Skeletal muscle satellite cell (primary cell): ENCODE results near the gene SLC6A17.

ENCODE experiments used
- H3K27me3 ChIP-seq: 2 replicates; pipeline ENCODE4 v1.7.0; 2013; ENCODE audit warnings: low read length; ENCODE audit not compliant: control insufficient read depth, insufficient read depth
- H3K36me3 ChIP-seq: 2 replicates; pipeline ENCODE4 v1.7.0; 2013; ENCODE audit warnings: mild to moderate bottlenecking, control low read depth, low read length; ENCODE audit not compliant: insufficient read depth
- H3K4me1 ChIP-seq: 2 replicates; pipeline ENCODE4 v1.7.0; 2013; ENCODE audit warnings: low read length; ENCODE audit not compliant: control insufficient read depth, insufficient read depth
- H3K4me2 ChIP-seq: 2 replicates; pipeline ENCODE4 v1.7.0; 2013; ENCODE audit warnings: mild to moderate bottlenecking, low read length
- H3K4me3 ChIP-seq: 2 replicates; pipeline ENCODE4 v1.7.0; 2013; ENCODE audit warnings: low read length
- H3K9ac ChIP-seq: 2 replicates; pipeline ENCODE4 v1.7.0; 2013; ENCODE audit warnings: mild to moderate bottlenecking, low read depth, low read length, moderate library complexity
- H3K9me3 ChIP-seq: replicated peaks from 2 replicates; pipeline ENCODE4 v1.7.0; 2013; ENCODE audit warnings: mild to moderate bottlenecking, control low read depth, low read length

Gene SLC6A17

DNA sequence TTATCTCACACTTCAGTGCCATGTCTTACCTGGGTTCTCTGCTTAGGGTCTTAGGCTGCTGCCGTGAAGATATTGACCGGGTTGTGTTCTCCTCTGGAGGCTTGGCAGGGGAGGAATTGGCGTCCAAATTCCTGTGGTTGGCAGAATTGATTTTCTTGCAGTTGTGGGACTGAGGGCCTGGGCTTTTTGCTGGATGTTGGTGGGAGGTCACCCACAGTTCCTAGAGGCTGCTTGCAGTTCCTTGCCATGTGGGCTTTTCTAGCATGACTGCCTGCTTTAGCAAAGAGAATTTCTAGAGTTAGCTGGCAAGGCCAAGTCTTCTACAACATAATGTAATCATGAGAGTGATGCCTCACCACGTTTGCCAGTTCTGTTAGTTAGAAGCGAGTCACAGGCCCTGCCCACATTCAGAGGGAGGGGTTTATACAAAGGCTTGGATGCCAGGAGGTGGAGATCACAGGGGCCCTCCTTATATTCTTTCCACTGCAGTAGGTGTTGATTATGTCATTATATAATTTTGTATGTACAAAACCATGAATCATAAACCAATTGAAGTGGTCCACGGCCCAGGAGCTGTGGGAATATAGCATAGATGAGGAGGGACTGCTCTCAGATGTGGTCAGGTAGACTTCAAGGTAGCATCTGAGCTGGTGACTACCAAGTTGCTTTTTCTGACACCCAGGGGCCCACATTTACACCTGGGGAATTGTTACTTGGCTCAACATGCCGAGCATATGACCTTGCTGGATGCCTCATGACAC lies 31.5 kb upstream of the SLC6A17 start:
- no peak overlapping the region for H3K4me2 ChIP-seq
- no peaks in the 10 kb centered on the region for H3K9me3 ChIP-seq
- H3K9ac ChIP-seq, result no peak overlapping the region
- H3K36me3 ChIP-seq, result no peaks in the 10 kb centered on the region
- no peak overlapping the region for H3K4me3 ChIP-seq
- peaks cover 29% of the 10 kb centered on the region for H3K27me3 ChIP-seq
- H3K4me1 ChIP-seq, result peaks cover 3% of the 10 kb centered on the region

DNA sequence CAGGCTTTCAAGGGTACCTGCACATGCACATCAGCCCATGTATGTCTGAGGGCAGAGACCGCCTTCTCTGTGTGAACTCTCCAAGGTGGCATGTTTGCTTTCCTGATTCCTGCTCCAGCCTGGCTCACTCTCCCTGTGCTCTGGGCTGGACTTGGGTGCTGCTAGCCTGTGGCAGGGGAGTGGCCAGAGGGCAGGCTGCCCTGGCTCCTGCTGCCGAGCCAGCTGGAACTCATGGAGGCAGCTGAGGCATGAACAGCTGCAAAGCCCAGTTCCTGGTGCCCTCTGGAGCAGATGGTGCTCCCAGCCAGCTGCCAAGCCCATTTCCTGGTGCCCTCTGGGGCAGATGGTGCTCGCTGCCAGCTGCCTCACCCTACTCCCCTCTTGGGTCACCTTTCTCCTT lies 30.5 kb upstream of the SLC6A17 start:
- peaks cover 19% of the 10 kb centered on the region for H3K27me3 ChIP-seq
- no peak overlapping the region for H3K4me2 ChIP-seq
- H3K9me3 ChIP-seq, result no peaks in the 10 kb centered on the region
- no peak overlapping the region for H3K9ac ChIP-seq
- H3K4me3 ChIP-seq, result no peak overlapping the region
- peaks cover 3% of the 10 kb centered on the region for H3K4me1 ChIP-seq
- no peaks in the 10 kb centered on the region for H3K36me3 ChIP-seq

DNA sequence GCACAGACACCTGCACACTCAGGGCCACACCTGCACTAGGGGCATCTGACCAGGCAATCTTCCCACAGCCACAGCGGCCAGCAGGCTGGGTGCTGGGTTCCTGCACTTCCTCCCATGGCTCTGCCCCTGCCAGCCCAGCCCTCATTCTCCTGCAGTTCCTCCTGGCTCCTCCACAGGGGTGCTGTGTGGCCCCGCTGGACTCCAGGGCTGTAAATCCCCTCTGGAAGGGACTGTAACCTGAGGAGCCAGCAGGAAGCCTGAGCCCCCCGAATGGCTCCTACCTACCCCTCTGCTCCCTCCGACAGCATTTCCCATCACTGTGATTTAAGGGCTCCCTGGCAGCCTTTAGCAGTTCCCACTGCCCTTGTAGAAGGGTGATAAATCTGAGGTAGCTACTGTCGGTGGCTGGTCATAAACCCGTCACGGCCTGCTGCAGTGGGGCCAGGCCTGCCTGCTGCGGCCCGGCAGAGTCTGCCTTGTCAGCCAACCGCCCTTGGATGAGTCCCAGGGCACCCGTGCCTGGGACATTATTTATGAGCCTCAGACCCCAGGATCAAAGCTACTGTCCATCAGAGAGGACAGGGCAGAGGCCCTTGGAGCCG lies 29.2 kb upstream of the SLC6A17 start:
- no peaks in the 10 kb centered on the region for H3K36me3 ChIP-seq
- H3K27me3 ChIP-seq, result peaks cover 9% of the 10 kb centered on the region
- peaks cover under 1% of the 10 kb centered on the region for H3K9me3 ChIP-seq
- H3K4me3 ChIP-seq, result no peak overlapping the region
- H3K4me1 ChIP-seq, result peaks cover 3% of the 10 kb centered on the region
- no peak overlapping the region for H3K4me2 ChIP-seq
- H3K9ac ChIP-seq, result no peak overlapping the region

DNA sequence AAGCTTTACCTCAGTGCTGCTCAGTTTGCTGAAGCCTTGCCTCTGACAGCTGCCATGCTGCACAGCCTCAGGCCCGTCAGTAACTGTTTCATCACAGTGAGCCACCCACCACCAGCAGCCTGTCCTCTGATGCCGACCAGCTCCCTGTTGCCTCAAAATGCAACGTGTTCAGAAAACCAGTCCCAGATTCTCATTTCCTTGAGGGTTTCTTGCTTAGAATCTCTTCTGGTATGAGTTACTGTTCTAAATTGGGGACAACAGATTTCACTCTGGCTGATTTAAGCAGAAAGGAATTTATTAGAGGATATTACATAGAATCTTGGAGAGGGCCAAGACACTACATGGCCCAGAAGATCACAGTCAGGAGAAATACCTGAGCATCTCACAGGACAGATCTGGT lies 27.1 kb upstream of the SLC6A17 start:
- H3K36me3 ChIP-seq, result no peaks in the 10 kb centered on the region
- H3K27me3 ChIP-seq, result peaks cover 9% of the 10 kb centered on the region
- peaks cover 3% of the 10 kb centered on the region for H3K4me1 ChIP-seq
- H3K9ac ChIP-seq, result no peak overlapping the region
- peaks cover 4% of the 10 kb centered on the region for H3K9me3 ChIP-seq
- H3K4me3 ChIP-seq, result no peak overlapping the region
- H3K4me2 ChIP-seq, result no peak overlapping the region

DNA sequence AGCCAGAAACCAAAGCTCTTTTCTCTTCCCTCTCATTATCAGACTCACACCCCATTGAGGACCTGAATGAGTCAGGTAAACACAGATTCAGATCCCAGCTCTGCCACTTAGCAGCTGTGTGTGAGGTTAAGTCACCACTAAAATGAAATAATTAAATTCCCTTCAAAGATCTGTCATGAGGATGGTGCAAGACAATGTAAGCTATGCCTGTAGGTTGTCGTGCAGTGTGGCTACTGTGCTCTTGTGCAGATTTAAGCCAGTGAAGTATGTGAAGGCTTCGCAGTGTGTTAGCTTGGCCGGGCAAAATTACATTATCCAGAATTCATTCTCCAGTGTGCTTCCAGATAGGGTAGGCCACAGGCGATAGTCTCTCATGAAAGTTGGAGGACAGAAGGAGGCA lies 24.5 kb upstream of the SLC6A17 start:
- Histone ChIP-seq H3K36me3 (no peaks in the 10 kb centered on the region), H3K27me3 (peaks cover 35% of the 10 kb centered on the region), H3K4me1 (peaks cover 3% of the 10 kb centered on the region), H3K9ac (no peak overlapping the region), H3K4me2 (no peak overlapping the region), H3K4me3 (no peak overlapping the region), H3K9me3 (peaks cover 4% of the 10 kb centered on the region)

DNA sequence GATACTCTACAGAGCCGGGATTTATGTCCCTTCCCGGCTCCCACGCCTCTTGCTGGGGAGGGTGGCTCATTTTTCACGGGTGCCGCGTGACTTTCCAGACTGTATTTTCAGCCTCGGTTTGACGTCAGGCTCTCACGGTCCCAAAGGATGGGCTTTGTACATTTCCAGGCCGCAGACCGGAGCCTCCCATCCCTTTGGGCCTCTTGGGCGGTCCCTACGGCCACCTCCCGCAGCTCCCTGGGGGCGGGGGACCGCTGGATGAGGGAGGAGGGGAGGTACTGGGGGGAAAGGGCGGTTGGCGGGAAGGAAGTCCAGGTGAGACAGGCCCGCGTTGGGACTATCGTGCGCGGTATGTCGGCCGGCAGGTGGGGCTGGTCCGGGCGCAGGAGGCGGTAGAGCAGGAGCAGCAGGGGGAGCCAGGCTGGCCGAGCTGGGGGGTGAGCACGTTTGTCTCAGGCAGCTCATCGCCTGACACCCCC lies 20.1 kb upstream of the SLC6A17 start:
- Histone ChIP-seq H3K4me1 (no peaks in the 10 kb centered on the region), H3K4me2 (no peak overlapping the region), H3K9ac (no peak overlapping the region), H3K27me3 (peaks cover 70% of the 10 kb centered on the region), H3K4me3 (no peak overlapping the region), H3K36me3 (no peaks in the 10 kb centered on the region), H3K9me3 (peaks cover 4% of the 10 kb centered on the region)

DNA sequence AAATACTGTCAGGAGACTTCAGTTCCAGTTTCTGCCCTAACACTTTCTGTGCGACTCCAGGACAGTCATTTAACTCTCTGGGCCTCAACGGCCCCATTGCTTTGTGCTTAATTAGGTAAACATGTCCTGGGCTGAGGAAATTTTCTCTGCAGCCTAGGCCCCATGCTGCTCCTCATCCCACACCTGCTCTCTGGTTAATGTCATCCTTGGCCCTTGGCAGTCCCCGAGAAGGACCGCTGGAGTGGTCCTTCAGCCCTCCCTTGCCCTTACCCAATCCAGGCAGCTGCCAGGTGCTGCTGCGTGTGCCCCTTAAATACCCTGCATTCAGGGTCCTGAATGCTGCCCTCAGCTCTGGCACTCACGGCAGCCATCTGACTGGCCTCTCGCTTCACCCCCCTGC lies 19.3 kb upstream of the SLC6A17 start:
- H3K36me3 ChIP-seq, result no peaks in the 10 kb centered on the region
- H3K9ac ChIP-seq, result no peak overlapping the region
- H3K27me3 ChIP-seq, result peaks cover 79% of the 10 kb centered on the region
- H3K9me3 ChIP-seq, result peaks cover 4% of the 10 kb centered on the region
- no peak overlapping the region for H3K4me3 ChIP-seq
- no peaks in the 10 kb centered on the region for H3K4me1 ChIP-seq
- no peak overlapping the region for H3K4me2 ChIP-seq

DNA sequence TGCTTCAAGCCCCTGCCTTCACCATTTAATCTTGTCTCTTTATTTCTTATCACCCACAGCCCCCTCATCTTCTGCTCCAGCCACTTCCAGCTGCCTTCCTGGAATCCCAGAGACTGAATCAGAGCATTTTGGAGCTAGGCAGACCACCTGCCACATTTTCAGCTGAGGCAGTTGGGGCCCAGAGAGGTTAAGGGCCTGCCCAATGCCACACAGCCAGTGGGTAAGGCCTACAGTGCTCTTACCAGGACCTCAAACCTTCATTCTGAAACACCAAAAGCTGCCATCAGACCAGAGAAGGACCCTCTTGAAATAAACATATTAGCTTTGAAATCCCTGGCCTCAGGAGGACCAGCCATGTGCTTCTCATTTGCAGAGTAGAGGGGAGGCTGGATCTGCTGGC lies 17.6 kb upstream of the SLC6A17 start:
- H3K36me3 ChIP-seq, result no peaks in the 10 kb centered on the region
- H3K4me2 ChIP-seq, result no peak overlapping the region
- peaks cover 91% of the 10 kb centered on the region for H3K27me3 ChIP-seq
- no peak overlapping the region for H3K4me3 ChIP-seq
- no peaks in the 10 kb centered on the region for H3K4me1 ChIP-seq
- no peaks in the 10 kb centered on the region for H3K9me3 ChIP-seq
- no peak overlapping the region for H3K9ac ChIP-seq

DNA sequence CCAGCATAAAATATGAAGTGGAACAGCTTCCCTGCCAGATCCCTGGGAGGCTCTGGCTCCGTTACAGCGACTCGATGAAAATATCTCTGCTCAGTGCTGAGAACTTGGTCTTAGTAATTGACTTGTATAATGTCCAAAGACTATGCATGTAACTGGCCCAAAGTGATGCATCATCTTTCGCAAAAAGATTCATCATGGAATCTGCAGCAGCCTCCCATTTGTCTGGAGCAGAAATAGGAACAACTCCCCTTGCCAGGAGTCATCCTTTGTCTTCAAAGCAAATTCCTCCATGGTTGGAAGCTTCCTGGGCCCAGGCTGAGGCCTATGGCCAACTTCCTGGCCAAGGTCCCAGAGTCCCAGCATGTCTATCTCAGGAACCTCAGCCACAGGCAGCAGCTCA lies 16.9 kb upstream of the SLC6A17 start:
- no peak overlapping the region for H3K9ac ChIP-seq
- H3K4me1 ChIP-seq, result no peaks in the 10 kb centered on the region
- peaks cover 92% of the 10 kb centered on the region for H3K27me3 ChIP-seq
- H3K9me3 ChIP-seq, result no peaks in the 10 kb centered on the region
- no peak overlapping the region for H3K4me2 ChIP-seq
- H3K4me3 ChIP-seq, result no peak overlapping the region
- no peaks in the 10 kb centered on the region for H3K36me3 ChIP-seq

DNA sequence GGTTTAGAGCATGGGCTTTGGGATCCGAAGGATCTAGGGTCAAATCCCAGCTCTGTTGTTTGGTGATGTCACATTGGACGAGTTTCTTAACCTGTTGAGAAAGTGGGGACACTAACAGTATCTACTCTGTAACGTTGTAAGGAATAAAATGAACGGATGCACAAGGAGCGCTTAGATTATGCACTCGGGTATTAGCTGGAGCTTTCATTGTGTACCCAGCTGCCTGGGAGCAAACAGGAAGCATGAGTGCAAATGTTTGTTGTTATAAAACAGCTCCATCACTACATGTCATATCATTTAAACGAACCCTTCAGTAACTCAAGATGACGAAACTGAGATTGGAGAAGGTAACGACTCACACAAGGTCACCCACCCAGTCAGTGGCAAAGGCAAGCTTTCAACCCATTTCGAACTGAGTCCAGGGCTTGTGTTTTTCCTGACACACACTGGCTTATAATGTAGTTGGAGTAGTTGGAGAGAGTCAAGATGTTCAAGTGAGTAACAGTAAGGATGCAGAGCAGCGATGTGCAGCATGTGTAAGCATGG lies 16.2 kb upstream of the SLC6A17 start:
- H3K4me1 ChIP-seq, result no peaks in the 10 kb centered on the region
- peaks cover 92% of the 10 kb centered on the region for H3K27me3 ChIP-seq
- H3K4me2 ChIP-seq, result no peak overlapping the region
- no peaks in the 10 kb centered on the region for H3K9me3 ChIP-seq
- no peaks in the 10 kb centered on the region for H3K36me3 ChIP-seq
- H3K4me3 ChIP-seq, result no peak overlapping the region
- H3K9ac ChIP-seq, result no peak overlapping the region

DNA sequence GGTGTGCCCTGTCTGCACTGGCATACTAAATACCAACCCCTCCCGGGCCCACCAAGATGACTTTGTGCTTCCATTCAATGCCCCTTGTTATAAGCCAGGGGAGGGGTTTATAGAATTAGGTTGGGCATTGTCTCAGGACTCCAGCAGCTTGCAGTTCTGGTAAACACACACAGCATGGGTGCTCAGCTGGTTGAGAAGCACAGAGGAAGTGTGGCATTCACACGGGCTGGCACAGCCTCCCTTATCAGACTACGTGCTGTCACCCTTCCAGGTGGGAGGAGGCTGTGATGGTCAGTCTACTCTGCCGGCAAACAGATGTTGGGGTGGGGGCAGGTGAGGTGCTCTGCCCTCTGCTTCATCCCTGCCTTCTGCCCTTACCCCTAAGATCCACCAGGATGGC lies 15.0 kb upstream of the SLC6A17 start:
- Histone ChIP-seq H3K4me3 (no peak overlapping the region), H3K27me3 (peaks cover 91% of the 10 kb centered on the region), H3K9me3 (no peaks in the 10 kb centered on the region), H3K36me3 (no peaks in the 10 kb centered on the region), H3K9ac (no peak overlapping the region), H3K4me1 (no peaks in the 10 kb centered on the region), H3K4me2 (no peak overlapping the region)

DNA sequence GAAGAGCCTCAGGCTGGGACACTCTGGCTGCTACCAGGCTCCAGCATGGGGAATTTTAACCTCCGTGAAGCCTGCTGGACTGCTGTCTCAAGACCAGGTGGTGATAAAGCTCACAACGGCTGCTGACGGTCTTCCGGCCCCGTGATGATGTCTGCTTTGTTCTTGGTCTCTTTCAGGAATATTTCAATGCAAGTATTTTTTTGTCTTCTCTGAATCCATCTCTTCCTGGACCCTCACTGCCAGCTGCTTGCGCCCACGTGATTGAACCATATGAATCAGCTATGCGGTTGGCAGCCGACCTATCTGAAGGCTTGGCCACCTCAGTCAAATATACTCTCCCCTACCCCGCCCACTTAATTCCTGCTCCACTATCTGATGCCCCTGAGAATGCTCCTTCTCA lies 14.6 kb upstream of the SLC6A17 start:
- Histone ChIP-seq H3K4me3 (no peak overlapping the region), H3K9me3 (no peaks in the 10 kb centered on the region), H3K4me1 (no peaks in the 10 kb centered on the region), H3K36me3 (no peaks in the 10 kb centered on the region), H3K9ac (no peak overlapping the region), H3K27me3 (peaks cover 88% of the 10 kb centered on the region), H3K4me2 (no peak overlapping the region)
